GM06990 (cell line): Measurements from ENCODE around the gene XCL2.

ENCODE experiments used
- DNase-seq: peaks from one replicate; pipeline ENCODE4 v3.0.0-alpha.2; 2011; ENCODE audit not compliant: insufficient read length; ENCODE audit errors: extremely low read depth
- H3K27me3 ChIP-seq: replicated peaks from 2 replicates; pipeline ENCODE4 v1.6.0; 2011; ENCODE audit warnings: low read length; ENCODE audit not compliant: control insufficient read depth, insufficient read depth
- H3K36me3 ChIP-seq: 2 replicates; pipeline ENCODE4 v1.5.1; 2011; ENCODE audit warnings: low read length; ENCODE audit not compliant: control insufficient read depth, insufficient read depth
- H3K4me3 ChIP-seq: replicated peaks from 2 replicates; pipeline ENCODE4 v1.5.1; 2011; ENCODE audit warnings: low read depth, mild to moderate bottlenecking, control low read depth, low read length
- TF ChIP-seq, protein P1 (sequence below): IDR thresholded peaks from 2 replicates; pipeline ENCODE4 v1.5.1; 2011; ENCODE audit warnings: low read length, control low read depth, mild to moderate bottlenecking, inconsistent platforms; ENCODE audit not compliant: insufficient read depth, poor library complexity, severe bottlenecking

Gene XCL2

GRCh38 chr1:168572633-168573032 lies 28.8 kb upstream of the XCL2 start:
- H3K36me3 ChIP-seq, result no peaks in the 10 kb centered on the region
- DNase-seq, result no peak
- no peaks in the 10 kb centered on the region; the same call in 1 of the 2 replicates for H3K27me3 ChIP-seq
- H3K4me3 ChIP-seq, result no peak overlapping the region
- TF ChIP-seq, protein P1, sequence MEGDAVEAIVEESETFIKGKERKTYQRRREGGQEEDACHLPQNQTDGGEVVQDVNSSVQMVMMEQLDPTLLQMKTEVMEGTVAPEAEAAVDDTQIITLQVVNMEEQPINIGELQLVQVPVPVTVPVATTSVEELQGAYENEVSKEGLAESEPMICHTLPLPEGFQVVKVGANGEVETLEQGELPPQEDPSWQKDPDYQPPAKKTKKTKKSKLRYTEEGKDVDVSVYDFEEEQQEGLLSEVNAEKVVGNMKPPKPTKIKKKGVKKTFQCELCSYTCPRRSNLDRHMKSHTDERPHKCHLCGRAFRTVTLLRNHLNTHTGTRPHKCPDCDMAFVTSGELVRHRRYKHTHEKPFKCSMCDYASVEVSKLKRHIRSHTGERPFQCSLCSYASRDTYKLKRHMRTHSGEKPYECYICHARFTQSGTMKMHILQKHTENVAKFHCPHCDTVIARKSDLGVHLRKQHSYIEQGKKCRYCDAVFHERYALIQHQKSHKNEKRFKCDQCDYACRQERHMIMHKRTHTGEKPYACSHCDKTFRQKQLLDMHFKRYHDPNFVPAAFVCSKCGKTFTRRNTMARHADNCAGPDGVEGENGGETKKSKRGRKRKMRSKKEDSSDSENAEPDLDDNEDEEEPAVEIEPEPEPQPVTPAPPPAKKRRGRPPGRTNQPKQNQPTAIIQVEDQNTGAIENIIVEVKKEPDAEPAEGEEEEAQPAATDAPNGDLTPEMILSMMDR, result no peak

DNA sequence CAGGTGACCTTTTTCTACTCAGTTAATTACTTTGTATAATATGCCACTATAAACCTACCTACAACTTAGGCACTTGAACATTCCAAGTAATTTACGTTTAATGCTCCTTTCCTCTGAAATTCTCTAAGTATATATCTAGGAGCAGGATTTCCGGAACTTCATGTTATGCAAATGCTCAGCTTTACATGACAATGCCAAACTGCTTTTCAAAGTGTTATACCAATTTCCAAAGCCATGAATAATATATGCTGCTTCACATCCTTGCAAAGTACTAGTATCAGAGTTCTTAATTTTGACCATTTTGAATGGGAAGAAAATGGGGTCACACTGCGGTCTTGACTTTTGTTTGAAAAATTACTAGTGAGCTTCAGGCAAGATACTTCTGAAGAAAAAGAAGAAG lies 26.9 kb upstream of the XCL2 start:
- no peak overlapping the region for H3K4me3 ChIP-seq
- H3K36me3 ChIP-seq, result no peaks in the 10 kb centered on the region
- no peaks in the 10 kb centered on the region; the same call in none of the 2 replicates for H3K27me3 ChIP-seq
- TF ChIP-seq, protein P1, result no peak
- DNase-seq, result no peak

DNA sequence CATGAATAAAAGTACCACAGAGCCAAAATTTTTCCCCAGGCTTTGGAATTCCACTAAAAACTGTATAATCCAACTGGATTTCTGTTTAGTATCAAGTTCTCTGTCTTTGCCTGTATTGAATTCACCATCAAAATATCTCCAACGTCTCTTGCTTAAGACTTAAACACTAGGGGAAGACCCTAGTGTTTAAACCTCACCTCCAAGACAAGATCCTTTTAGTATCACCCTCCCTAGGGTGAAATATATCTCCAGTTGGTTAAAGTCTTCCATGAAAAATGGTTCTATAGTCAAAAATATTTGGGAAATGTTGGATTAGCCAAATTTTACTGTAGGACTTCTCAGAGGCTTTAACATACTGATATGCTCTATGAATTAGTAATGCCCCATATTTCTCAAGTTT lies 24.5 kb upstream of the XCL2 start:
- Histone ChIP-seq H3K4me3 (no peak overlapping the region), H3K36me3 (no peaks in the 10 kb centered on the region), H3K27me3 (no peaks in the 10 kb centered on the region; the same call in 1 of the 2 replicates)
- DNase-seq, result no peak
- TF ChIP-seq, protein P1, result no peak

DNA sequence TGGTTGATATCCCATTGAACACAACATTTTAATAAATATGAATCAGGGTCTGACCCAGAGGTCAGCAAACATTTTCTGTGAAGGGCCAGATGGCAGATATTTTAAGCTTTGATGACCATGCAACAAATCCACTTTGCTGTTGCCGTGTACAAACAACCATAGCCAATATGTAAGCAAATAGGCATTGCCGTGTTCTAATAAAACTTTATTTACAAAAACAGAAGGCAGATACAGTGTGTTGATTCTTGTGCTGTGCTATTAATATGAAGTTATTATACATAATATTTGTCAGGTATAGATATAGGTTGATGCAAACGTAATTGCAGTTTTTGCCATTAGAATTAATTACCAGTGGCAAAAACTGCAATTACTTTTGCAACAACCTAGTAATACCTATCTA lies 23.8 kb upstream of the XCL2 start:
- no peaks in the 10 kb centered on the region for H3K36me3 ChIP-seq

GRCh38 chr1:168567007-168567406 lies 23.2 kb upstream of the XCL2 start:
- Histone ChIP-seq H3K36me3 (no peaks in the 10 kb centered on the region), H3K27me3 (no peaks in the 10 kb centered on the region; the same call in 1 of the 2 replicates), H3K4me3 (no peak overlapping the region)
- no peak for DNase-seq
- TF ChIP-seq, protein P1, result no peak

More for the DNA sequence above, 23.8 kb upstream of the XCL2 start:
- TF ChIP-seq, protein P1, result no peak
- Histone ChIP-seq H3K4me3 (no peak overlapping the region), H3K27me3 (no peaks in the 10 kb centered on the region; the same call in 1 of the 2 replicates)
- no peak for DNase-seq

GRCh38 chr1:168565825-168566224 lies 22.0 kb upstream of the XCL2 start:
- no peak for DNase-seq
- Histone ChIP-seq H3K36me3 (no peaks in the 10 kb centered on the region), H3K27me3 (no peaks in the 10 kb centered on the region; the same call in 1 of the 2 replicates), H3K4me3 (no peak overlapping the region)
- TF ChIP-seq, protein P1, result no peak
